ENCODE measurements around the gene CNBD2.

Gene CNBD2

GRCh38 chr20:36055145-36055544, 86.8 kb downstream of the CNBD2 start:
- TF ChIP-seq CTCF (IDR thresholded peaks at IDR 0.05; ENCODE audit: extremely low read depth, missing control alignments): no peak
- no peak for DNase-seq (ENCODE audit: low spot score)

GRCh38 chr20:36060676-36061075, 92.3 kb downstream of the CNBD2 start:
- TF ChIP-seq CTCF (IDR thresholded peaks at IDR 0.05; ENCODE audit: extremely low read depth, missing control alignments): no peak
- no peak for DNase-seq (ENCODE audit: low spot score)

- DNase-seq (ENCODE audit: low spot score): no peak
- no peak for TF ChIP-seq CTCF (IDR thresholded peaks at IDR 0.05; ENCODE audit: extremely low read depth, missing control alignments)
Measured at GRCh38 chr20:36061754-36062153, 93.4 kb downstream of the CNBD2 start.

GRCh38 chr20:36062799-36063198, 94.4 kb downstream of the CNBD2 start:
- TF ChIP-seq CTCF (IDR thresholded peaks at IDR 0.05; ENCODE audit: extremely low read depth, missing control alignments): no peak

GRCh38 chr20:36063916-36064657, 95.7 kb downstream of the CNBD2 start:
- no peak for TF ChIP-seq CTCF (IDR thresholded peaks at IDR 0.05; ENCODE audit: extremely low read depth, missing control alignments)
- no peak for DNase-seq (ENCODE audit: low spot score)

More at GRCh38 chr20:36062799-36063198, 94.4 kb downstream of the CNBD2 start:
- no peak for DNase-seq (ENCODE audit: low spot score)

- peak; percentile 98 for DNase-seq (ENCODE audit: low spot score)
Measured at GRCh38 chr20:36064658-36065426, 96.5 kb downstream of the CNBD2 start.

More at GRCh38 chr20:36064658-36065426, 96.5 kb downstream of the CNBD2 start:
- no peak for TF ChIP-seq CTCF (IDR thresholded peaks at IDR 0.05; ENCODE audit: extremely low read depth, missing control alignments)

Measured in GM20000 (cell line).